Stimulated activated CD8-positive, alpha-beta memory T cell treated with anti-CD3 and anti-CD28 coated beads, Interleukin-12 subunit alpha, Interleukin-12 subunit beta, amount 100 ng/mL, for 4 hours (primary cell): Measurements from ENCODE around the gene CAPZB.

ENCODE experiments used
- DNase-seq: peaks from one replicate; pipeline ENCODE4 v3.0.0-alpha.2; 2020; ENCODE audit warnings: low read depth

Gene CAPZB

DNA sequence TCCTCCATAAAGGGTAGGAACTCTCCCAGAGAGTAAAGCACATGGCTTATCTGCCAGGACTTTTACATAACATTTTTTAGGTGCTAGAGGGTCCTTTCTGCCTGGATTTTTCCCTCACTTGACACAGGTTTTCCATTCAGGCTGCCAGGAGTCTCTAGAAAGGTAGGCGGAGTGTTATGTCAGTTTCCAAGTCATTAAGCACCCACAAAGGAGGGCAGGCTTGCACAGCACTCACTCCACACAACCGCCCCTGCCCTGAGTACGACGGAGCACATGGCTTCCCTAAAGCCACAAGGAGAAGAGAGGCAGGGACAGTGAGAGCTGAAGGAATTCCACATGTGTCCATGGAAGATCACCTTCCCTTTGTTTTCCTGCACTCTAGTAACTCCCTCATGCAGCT lies 55.7 kb downstream of the CAPZB start:
- DNase-seq = no peak

DNA sequence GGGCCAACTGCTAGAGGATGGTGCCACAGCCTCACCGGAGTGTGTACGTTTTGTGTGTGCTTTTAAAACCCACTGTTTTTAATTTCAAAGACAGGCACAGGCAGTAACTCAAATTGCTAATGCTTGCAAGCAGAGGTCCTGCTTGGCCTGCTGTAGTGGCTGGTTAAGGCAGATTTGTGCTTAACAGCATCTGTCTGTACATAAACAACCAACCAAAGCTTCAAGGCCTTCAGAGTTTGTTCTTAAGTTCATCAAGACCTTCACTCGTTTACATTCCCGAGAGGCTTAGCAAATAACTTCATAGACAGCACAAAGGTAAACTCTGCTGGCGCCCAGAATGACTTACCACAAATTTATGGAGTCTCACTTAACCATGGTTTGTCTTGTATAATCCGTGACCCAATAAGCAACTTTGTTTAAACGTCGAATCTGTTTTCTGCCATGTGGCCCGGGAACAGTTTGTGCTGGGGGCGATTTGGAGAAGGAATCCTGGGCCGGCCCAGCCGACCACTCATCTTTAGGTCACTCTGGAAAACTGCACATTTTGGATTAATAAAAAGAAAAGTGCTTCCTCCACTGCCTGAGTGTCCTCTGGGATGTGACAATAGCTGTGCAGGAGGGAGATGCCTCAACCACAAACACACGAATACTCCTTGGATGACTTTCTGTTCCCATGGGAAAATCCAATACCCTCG lies 58.1 kb downstream of the CAPZB start:
- no peak for DNase-seq

DNA sequence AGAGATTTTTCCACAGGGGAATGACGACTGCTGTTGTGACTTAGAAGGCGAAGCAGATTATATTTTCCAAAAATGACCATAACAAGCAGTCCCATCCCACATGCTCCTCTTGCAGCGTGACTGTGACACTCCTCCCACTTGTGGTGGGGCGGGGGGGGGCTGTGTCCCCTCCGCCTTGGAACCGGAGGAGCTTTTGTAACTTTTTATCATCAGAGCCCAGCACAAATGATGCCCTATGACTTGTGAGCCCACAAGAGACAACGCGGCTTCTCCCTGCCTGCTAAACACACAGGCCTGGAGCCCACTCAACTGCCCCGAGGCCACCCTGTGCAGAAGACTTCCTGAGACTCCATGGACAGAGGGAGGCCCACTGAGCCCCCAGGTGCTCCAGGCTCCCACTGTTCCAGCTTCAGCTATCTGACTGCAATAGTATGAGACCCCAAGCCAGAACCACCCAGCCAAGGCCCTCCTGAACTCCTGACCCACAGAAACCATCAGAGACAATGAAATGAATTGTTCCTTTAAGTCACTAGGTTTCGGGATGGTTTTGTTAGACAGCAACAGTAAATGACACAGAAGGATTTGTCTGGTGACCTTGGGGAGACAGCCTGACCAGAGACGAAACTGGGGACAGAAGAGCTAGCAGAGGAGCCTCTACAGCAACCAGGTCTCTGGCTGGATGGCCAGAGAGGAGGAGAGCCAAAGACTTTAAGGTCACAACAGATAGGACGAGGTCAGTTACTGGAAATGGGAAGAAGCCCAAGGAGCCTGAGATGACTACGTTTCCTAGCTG lies 58.8 kb downstream of the CAPZB start:
- DNase-seq = no peak

DNA sequence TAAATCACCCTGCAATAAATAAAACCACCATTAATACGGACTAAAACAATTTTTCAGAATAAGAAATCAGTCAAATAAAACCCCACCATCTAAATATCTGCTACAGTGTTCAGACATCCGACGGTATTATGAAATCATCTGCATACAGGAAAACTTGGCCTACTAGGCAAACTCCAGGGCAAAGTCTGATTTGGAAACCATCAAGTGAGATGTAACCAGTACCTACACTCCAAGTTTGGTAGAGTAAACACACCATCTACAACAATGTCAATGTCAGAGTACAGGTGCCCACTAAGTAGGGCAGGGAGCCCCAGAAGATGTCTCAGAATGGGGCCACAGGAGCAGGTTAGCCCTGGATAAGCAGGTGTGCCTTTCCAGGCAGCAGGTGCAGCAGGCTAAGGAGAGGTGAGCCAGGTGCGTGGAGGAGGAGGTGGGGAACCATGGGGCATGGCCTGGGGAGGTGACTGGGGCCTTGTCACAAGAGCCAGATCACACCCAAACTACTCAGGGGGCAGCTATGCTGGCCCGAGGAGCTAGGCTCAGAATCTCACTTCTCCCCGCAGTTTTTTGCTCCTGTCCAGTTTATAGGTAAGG lies 59.6 kb downstream of the CAPZB start:
- DNase-seq = no peak

DNA sequence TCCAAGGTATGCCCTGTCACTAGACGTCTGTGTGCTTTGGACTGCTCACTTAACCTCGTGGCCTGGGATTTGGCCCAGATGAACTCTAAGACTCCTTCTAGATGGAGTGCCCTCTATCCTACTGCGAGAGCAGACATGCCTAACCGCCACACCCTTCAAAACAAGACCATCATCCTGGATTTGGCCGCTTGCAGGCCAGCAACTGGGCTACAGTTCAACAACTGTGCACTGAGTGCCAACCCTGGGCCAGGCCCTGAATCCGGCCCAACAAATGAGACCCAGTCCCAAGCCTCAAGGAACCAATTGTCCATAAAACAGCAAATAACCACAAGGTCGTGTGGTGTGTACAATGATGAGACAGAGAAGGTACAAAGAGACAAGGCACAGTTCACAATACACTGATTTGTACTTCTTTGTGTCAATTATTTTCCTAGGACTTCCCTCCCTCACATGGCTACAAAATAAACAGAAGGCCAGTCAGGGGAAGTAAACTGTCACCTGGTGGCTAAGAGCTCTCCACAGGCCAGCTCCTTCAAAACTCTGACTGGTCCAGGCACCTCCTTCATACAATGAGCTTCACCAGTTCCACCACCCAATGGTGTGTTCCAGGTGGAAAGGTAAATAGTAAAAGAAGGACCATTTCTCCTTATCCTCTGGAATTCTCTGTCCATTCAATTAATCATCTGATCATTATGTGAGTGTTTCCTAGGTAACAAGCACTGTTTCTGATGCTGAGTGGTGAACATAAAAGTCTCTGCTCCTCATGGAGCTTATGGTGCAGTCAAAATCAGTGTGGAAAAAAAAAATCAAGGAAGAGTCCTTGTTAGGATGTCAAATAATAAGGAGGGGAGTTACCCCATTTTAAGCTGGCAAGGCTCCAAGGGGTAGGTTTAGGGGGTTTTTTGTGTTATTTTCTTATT lies 60.4 kb downstream of the CAPZB start:
- DNase-seq = no peak

DNA sequence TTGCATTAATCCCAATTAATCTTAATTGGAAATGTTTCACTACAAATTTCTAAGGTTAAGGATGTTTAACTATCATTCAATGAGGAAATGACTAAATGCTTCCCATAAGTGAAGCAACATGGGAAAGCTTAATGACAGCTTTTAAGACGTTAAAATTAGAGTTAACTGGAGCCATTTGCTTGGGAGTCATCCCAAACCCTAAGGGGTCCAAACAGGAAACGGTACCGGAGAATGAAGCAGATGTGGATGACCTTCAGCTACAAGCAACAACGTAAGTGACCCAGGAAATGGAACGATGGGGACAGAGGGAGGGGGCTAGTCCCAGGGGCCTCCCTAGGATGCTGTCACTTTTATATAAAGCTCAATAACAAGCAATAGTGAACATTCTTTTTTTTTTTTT lies 62.2 kb downstream of the CAPZB start:
- no peak for DNase-seq

DNA sequence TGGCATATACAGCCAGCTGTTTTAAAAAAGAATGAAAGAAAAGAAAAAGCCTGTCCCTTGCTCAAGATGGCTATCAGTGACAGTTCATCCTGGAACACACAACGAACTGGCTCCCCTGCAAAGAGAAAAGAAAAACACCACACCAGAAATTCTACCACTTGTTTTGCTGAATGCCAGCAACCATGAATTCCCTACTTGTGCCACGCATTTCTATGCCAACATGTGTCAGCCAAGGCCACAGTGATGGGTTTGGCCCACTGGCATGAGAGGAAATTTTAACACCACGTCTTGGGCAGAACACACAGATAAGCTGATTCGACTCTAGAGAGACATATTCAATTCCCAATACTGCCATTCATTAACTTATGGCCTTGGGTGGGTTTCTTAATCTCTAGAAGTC lies 64.0 kb downstream of the CAPZB start:
- no peak for DNase-seq

DNA sequence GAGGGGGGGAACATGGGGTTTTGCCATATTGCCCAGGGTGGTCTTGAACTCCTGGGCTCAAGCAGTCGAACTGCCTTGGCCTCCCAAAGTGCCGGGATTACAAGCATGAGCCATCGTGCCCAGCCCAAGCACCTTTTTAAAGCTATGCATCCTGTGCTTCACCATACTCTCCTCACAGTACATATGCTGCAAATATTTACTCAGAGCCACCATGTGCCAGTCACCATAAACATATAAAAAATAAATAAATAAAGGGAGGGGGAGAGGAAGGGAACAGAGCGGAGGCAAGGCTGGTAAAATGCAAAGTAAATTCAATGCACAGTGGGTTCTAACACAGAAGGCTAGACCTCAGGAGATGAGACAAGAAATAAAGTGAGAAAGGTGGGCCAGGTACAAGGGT lies 64.7 kb downstream of the CAPZB start:
- DNase-seq = no peak

DNA sequence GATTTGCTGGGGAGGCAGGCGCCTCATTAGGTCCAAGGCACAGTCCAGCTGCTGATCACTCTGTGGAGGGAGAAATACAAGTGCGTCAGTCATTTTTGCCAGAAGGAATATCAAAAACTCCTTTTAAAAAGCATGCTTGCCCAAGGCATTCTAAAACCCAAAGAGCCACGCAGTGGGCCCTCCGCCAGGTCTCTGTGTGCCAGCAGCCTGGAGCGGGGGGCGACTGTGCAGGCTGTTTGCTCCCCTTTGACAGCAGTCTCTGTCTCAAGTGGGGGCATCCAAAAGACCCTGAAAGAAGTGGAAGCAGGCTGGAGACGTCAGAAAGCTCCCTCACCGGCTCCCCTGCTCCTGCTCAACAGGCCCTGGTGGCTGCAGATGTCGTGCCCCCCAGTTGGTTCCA lies 65.6 kb downstream of the CAPZB start:
- no peak for DNase-seq

DNA sequence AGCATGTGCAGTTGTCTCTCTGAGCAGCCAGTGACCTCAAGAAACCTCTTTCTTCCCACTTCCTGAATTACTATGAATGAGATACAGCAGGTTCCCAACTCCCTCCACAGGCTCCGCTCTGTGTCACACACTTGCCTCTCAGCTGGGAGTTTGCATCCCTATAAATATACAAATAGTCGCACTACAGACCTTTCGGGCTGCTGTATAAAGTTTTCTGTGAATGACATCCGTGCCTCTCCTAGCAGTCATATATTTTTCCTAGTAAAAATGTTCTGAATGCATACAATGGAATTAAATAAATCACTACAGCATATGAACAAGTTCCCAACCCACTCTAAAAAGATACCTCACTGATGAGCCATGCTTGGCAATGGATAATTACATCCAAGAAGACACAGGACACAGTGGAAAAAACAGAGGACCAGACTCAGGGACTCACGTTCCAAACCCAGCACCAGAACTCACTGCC lies 66.8 kb downstream of the CAPZB start:
- DNase-seq = no peak

DNA sequence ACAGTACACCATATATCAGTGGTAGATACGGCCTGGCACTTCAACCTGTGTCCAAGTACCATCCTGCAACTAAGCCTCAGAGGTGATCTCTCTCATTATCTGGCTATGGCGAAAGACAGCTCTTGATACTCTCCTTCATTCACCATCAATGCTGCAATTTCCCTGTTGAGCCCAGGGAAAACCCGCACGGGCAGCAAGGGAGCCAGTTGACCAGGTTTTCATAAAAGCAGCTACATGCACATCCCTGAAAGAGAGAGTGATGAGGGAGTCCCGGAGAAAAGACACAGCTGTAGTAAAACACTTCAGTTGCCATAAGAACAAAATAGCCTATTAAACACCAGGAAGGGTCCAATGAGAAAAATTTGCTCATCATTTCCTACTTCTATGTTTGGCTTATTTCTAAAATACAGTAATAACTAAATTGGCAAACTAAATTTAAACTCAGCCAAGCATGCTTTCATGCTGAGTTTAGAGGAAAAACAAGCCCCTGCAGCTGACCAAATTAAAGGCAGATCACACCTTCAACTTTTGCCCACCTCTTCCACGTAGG lies 68.3 kb downstream of the CAPZB start:
- DNase-seq = no peak

DNA sequence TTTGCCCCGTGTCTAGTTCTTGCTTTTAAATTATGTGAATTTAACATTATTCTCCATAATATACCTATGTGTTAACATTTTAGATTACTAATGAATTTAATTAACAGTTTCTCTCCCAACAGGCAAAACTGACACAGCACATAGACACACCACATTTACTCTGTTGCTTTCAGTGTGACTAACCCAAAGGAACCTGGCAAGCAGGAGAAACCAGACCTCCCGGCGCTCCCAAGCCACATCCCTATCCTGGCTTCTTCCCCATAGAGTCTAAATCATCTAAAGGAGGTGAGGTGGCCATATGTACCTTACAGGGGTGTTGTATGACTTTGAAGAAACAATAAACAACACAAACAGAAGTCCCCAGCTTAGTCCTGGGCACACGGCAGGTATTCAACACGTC lies 69.2 kb downstream of the CAPZB start:
- no peak for DNase-seq

DNA sequence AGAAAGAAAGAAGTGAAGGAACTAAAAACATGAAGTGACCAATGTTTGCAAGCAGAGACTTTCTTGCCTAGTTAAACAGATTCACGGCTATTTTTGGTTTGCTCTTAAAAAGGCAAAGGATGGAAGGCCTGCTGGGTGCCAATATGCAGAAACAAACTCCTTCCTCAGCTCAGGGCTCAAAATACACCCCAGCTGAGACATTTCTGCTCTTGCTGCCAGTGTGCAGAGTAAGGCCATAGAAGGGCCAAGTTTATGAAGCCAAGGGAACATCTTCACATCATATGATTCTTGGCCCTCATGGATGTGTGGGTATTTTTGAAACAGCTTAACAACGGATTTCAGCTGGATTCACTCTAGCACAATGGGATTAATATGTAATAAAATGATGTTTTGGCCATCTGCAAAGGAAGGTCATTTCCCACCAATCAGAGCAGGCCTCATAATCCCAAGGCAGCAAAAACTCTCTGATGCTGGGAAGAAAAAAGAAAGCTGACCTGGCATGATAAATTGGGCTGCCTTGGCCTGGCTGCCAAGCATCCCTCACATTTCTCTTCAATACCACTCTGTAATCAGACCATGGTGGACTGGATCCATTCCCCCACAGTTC lies 70.7 kb downstream of the CAPZB start:
- DNase-seq = no peak

DNA sequence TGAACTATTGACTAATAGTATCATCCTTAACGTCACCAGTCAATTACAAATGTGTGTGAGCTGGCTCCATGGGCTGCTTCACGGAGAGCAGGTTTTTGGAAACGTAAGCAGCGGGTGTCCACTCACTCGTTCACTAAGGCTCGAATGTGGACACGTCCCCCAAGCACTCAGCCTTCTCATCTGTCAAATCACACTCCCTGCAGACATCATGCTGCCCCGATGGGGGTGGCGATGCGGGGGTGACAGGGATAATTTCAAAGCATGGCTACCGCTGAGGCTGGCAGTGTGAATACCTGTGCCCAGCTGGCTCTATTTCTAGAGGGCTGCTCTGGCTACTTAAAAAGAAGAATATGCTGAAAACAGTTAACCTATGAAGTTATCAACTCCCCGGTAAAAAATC lies 71.3 kb downstream of the CAPZB start:
- no peak for DNase-seq

DNA sequence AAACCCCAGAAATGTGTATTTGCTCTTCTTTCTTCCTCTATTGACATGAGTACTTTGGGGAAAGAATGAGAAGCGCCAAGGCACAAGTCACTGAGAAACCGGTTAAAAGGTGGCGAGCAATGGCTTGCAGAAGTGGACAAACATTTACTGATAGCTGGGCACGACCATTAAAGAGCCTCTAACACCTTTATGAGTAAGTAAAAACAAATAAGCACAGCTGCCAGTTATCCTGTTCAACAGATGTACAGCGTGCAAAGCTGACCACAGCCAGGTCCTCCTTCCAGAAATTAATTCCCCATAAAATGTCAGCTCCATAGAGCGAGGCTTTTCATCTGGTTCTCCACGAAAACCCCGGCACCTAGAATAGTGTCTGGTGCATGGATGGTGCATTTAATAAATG lies 72.7 kb downstream of the CAPZB start:
- DNase-seq = no peak

DNA sequence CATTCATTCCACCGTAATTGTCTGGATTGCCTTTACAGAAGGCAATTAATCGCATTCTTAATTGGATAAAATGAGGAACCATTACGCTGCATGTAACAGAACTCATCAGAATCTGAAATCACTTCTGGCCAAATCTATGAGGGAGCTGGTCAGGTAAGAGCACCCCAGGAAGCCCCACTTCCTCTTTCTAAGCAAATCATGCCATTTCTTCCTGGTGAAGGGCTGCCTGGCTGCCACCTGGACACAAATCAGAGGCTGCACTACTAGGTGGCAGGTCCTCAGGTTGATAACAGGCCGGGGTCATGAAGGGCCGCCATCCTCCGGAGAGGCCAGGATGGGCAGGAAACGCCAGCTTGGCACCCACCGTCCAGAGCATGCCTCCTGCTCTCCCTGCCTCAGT lies 73.7 kb downstream of the CAPZB start:
- no peak for DNase-seq

DNA sequence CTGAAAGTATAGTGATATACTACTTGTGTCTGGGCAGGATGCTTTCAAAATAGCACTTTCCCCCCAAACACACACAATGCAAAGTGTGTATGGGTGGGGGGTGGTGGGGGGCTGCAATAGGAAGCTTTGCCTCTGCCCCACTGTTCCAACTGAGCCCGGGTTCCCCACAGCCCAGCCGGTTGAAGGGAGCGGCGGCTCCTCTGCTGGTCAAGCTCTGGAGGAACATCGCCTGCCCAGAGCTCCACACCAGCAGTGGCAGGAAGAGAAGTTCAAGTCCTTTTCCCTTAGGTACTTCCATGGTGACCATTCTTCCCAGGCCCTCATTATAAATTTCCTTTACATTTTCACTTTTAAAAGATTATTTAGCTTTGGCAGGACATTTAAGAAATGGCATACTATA lies 74.9 kb downstream of the CAPZB start:
- no peak for DNase-seq

DNA sequence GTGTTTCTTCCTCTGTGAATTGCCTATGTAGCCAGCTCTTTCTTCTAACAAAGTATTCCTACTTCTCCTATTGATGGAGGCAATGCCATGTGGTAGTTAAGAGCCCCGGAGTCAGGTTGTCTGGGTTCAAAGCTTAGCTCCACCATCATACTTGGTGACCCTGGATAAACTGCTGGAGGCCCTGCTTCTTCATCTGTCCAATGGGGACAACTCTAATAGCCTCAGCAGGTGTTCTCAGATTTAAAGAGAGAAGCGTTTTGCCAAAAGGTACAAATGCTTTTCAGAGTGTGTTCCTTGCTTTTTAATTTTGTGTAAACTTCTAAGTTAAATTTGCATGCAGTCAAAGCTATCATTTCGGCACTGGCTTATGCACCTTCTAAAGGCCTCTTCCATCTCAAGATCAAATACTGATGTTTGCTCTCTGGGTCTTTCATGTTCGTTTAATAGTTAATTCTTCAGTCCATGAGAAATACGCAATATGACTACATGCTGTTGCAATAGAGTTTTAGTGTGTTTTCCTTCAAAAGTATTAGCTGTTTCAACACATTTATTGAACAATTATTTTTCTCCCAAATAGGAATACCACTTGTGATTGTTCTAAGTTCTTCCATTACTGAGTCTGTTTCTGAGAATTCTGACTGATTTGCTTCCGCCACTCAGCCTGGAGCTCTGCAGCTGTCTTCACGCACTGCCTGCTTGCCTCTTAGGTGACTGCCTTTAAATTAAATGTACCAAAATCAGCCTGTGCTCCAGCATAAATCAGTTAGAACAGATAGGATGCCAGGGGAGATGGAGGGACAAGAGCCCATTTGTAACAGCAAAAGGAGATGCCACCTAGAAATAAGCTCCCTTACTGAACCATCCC lies 75.6 kb downstream of the CAPZB start:
- DNase-seq = no peak

DNA sequence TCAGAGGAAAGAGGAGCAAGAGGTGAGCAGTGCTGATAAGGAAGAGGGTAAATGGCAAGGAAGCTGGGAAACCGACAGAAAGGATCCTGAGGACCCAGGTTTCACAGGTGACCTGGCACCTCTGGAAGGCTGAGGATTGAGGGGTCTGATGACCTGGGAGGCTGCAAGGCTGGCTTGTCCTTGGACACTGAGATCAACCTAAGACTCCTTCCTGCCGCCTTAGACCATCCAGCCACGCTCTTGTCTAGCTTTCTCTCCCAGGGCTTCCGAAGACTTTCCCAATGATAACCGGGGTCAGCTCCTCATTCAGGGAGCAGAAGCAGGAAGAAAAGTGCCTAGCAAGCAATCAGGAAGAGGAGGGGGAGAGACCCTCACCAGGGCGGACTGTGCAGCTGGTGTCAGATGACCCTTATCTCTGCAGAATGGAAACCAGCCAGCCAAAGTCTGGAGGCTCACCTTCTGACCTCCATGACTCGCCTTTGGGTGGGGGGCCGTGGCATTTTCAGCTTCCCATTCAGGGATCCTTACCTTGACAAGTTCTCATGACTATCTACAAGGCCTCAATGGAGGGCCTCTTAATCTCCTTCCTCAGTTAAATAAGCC lies 77.7 kb downstream of the CAPZB start:
- DNase-seq = no peak

DNA sequence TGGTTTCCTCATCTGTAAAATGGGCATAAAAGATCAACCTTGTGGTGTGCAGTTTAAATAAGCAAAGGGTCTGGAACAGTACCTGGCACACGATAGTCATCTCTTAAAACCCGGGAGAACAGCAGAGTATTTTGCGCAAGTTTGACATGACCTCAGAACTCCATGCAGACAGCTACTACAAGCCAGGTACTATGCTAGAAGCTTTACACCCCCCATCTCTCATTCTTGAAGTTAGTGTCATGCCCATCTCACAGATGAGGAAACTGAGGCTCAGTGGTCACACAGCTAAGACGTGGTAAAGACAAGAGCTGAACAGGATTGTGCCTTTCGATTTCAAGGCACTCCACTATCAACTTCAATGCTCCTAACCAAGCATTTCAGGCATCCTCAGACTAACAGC lies 78.7 kb downstream of the CAPZB start:
- no peak for DNase-seq
